Vein endothelial cell (primary cell): ENCODE measurements around the gene TMEM50B. TPM values are rescaled to one million over a fixed set of nuclear protein-coding genes. Genes with fewer than 3 reads are reported as not detected.

Experiments used
- total RNA-seq: library from RNA; depleted of rRNA; stranded (reverse); fragments of >200 nt; gene quantifications from 2 replicates; pipeline ENCODE4 v1.2.3, GENCODE V29; 2012

TMEM50B gene
- 18.3 and 30.0 TPM in 2 replicates for total RNA-seq

GRCh38 chr21:33479679-33480480 lies at the start of gene TMEM50B:
TSS of gene TMEM50B (minus strand) at chr21:33479974. CDS start at chr21:33468885, 11,089 bp downstream.

GRCh38 chr21:33491373-33492102 lies 11.8 kb upstream of the TMEM50B start, which contains the start of gene DNAJC28:
TSS of gene DNAJC28 (minus strand) at chr21:33491716. CDS start at chr21:33489393, 2,323 bp downstream.

GRCh38 chr21:33403128-33403785 lies 76.5 kb downstream of the TMEM50B start, which contains the start of gene IFNGR2:
TSS of gene IFNGR2 (plus strand) at chr21:33403413. CDS start at chr21:33403544, 131 bp downstream.

Other genes starting within 250 kb of the TMEM50B start
- gene IL10RB, start 213.6 kb downstream of the TMEM50B start, total RNA-seq = 24.9 and 29.7 TPM in 2 replicates
- 16.0 and 23.2 TPM in 2 replicates for gene IFNAR1, start 155.0 kb downstream of the TMEM50B start, total RNA-seq
- 62.1 and 70.2 TPM in 2 replicates for gene IFNGR2, start 76.6 kb downstream of the TMEM50B start, total RNA-seq
- gene DNAJC28, start 11.7 kb upstream of the TMEM50B start, total RNA-seq = 2.0 and 2.4 TPM in 2 replicates
- 95.4 and 138 TPM in 2 replicates for gene GART, start 62.1 kb upstream of the TMEM50B start, total RNA-seq
- gene SON, start 63.1 kb upstream of the TMEM50B start, total RNA-seq = 149 and 154 TPM in 2 replicates
- 14.7 and 20.0 TPM in 2 replicates for gene DONSON, start 108.7 kb upstream of the TMEM50B start, total RNA-seq
- 20.9 and 21.9 TPM in 2 replicates for gene CRYZL1, start 161.8 kb upstream of the TMEM50B start, total RNA-seq
- 48.7 and 65.2 TPM in 2 replicates for gene ITSN1, start 162.5 kb upstream of the TMEM50B start, total RNA-seq